HG03571 (cell line): ENCODE data around the gene CAMSAP1.

Experiments
- ATAC-seq: cut with Tn5 transposase; IDR thresholded peaks from one replicate; pipeline ENCODE4 v1.9.1; 2021; ENCODE audit not compliant: unreplicated experiment

Gene CAMSAP1

DNA sequence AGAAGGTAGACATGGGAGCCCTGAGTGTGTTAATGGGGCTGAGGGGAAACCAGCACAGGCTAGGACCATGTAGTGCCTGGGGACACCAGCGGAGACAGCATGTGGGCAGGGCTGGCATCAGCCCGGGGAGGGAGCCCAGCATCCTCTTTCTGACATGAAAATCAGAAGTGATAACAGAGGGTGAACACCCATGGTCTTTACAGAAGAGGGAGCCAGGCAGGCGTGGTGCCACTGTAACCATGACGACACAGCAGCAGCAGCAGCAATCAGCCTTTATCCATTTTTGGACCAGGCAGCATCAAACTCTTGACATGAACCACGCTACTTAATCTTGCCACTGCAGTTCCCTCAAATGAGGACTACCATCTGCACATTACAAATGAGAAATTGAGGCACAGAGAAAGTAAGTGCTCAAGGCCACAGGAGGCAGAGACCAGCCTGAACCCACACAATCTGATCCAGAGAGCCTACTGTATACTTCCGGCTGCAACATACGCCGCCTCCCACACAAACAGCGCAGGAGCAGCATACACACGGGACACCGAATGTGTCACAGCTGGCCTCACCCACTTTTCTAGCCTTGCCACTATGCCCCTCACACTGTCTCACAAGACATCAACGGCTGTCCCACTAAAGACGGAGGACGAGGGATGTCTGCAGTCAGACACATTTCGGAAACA is 23.8 kb downstream of the CAMSAP1 start:
- ATAC-seq: no peak

DNA sequence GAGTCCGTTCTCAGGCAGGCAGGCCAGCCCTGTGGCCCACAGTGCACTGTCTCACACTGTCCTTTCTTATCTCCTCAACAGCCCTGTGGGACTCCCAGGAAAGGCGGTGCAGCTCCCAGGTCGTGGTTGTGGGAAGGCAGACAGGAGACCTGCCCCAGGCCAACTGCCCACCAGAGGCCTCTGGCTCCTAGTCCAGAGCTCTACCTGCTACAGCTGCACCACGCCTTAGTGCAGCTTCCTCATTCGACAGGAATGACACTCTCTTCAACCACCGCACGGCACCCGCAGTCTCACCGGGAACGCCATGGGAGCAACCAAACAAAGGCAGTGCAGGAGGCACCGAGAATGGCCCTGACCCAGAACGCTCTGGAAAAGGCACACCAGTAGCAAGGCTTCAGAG is 25.3 kb downstream of the CAMSAP1 start:
- no peak for ATAC-seq

DNA sequence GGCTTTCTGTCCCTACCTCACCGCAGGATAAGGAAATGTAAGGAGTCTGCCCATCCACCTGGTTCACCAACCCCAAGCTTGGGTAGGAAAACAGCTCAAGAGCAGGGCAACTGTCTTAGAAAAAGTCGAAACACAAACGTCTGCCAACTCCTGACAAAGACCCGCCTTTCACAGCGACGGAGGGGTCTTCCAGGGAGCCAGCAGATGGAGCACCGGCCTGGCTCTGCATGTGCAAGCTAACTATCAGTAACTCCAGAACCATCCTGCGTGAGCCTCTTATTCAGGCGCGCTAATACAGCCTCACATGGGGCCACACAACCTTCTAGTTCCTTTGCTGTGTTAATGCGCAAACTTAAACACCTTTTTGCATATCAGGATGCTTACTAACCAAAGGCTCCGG is 26.9 kb downstream of the CAMSAP1 start:
- no peak for ATAC-seq

DNA sequence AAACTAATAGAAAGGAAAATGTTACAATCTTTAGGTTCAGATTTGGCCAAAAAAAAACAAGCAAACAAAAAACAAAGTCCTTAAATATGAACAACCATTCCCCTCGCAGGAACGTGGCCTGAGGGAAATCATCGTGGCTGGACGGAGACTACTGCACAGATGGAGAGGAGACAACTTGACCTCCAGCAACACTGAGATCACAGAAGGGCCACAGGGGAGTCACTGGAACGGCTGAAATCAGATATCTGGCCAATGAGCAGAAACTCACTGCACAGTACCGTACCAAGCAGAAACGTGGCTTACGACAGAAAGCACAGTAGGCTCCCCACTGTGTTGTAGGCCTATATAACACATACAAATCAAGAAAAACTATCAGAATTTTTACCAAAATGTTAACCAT is 27.7 kb downstream of the CAMSAP1 start:
- ATAC-seq: no peak

DNA sequence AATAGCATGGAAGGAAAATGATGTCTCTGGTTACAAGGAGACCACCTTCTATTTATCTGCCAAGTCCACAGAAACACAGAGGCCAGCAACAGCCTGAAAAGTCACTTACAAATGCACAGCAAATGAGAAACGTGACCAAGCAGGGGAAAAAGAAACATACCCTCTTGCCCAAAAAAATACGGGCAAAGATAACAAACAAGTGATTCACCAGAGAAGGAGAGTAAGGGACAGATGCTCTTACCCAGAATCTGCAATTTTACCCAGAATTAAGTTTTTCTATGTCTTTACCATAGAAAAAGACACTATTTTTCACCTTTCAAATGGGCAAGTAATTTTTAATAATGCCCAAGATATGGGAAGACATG is 28.1 kb downstream of the CAMSAP1 start:
- ATAC-seq: no peak

DNA sequence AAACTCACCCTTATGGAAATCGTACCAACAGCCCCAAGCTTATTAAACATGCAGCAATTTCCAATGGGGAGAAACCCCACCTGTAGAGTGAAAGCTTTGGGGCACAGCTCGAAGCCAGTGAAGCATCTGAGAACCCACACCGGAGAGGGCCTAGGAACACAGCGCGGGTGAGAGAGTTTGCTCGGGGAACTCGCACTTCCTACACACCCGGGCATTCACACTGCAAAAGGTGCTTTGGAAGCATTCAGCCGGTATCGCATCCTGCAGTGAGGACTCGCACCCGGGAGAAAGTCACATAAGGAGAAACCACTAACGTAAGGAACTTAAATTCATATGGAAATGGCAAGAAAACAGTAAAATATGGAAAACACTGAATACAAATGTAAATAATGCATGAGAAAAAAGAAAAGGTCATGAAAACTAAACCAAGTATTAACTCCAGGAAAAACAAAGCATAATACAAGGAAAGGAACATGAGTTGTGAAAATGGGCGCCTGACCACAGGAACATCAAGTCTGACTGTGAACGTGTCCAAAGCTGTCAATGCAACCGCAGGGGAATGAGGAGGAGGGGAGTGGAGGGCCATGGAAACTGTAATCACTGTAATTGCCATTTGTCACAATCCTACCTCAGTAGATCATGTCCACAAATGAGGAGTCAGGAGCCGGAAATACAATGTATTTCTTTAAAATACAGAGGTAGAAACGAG is 28.7 kb downstream of the CAMSAP1 start:
- ATAC-seq: no peak

DNA sequence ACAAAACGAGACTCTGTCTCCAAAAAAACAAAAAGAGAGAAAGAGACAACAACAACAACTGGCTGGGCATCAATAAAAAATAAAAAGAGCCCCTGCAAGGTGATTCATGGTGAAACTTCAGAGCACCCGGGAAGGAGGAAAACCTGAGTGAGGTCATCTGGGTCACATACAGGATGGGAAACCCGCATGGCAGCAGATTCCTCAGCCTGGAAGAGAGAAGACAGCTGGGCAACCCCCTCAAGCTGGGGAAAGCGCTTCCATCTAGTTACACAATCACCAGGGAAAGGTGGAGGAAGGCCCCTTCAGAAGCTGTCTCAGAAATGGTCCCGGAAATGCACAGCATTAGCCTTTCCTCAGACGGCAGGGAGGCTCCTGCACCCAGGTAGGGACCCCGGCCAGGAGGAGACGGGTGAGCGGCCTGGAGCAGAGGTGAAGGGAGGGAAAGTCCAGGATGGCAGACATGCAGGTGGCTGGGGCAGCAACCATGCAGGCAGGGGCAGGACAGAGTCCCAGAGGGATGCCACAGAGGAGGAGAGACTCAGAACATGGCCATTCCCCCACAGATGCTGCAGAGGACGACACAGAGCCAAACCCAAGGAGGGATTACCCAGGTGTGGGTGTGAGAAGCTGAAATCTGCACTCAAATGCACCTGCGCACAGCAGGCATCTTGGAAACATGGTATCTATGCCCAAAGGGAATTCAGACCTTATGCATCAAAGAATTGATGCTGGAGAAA is 29.4 kb downstream of the CAMSAP1 start:
- ATAC-seq: no peak

DNA sequence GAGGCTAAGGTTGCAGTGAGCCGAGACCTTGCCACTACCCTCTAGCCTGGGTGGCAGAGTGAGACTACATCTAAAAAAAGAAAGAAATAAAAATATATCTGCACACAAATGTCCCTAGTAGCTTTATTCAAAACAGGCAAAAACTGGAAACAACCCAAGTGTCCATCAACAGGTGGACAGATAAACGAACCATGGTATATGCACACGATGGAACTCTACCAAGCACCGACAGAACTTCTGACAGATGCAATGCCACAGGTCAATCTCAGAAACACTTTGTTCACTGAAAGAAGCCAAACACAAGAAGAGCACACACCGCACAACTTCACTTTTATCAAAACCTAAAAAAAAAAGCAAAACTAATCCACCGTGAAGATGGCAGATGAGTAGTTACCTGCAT is 30.4 kb downstream of the CAMSAP1 start:
- no peak for ATAC-seq

DNA sequence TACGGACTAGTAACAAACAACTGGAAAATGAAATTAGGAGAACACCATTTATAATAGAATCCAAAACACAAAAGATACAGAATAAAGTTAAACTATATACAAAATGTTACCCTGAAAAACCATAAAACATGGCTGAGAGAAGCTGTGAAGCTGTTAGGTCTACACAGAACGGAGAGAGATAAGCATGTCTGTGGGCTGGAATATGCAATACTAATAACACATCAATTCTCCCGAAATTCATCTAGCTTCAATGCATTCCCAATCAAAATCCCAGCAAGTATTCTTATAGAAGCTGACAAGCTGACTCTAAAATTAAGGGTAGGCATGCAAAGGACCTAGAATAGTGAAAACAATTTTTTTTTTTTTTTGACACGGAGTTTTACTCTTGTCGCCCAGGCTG is 32.5 kb downstream of the CAMSAP1 start:
- no peak for ATAC-seq

DNA sequence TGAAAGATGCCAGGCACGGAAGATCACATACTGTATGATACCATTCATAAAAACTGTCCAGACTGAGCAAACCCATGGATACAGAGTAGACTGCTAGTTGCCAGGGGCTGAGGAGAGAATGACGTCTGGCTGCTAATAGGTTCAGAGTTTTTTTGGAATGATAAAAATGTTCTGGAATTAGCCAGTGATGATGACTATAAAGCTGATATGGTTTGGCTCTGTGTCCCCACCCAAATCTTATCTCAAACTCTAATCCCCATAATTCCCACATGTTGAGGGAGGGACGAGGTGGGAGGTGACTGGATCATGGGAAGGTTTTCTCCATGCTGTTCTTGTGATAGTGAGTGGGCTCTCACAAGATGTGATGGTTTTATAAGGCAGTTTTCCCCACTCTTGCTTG is 37.4 kb downstream of the CAMSAP1 start:
- ATAC-seq: no peak

DNA sequence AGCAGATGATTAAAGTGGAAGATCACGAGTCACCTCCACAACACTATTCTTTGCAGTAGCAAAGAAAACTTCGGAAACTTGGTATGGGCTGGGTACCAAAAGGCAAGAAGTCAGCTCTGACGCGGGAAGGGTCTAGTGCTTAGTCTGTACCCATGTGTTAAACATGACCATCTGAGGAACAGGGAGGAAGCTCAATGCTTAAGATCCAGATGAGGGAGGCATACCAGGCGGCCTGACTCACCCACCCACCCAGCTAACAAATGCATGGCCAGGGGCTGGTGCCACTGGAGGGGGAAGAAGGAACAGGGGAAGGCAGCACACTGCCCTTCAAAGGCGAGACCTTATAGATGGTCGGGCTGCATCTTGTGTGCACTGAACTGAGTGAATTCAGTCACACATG is 41.8 kb downstream of the CAMSAP1 start:
- ATAC-seq: no peak

DNA sequence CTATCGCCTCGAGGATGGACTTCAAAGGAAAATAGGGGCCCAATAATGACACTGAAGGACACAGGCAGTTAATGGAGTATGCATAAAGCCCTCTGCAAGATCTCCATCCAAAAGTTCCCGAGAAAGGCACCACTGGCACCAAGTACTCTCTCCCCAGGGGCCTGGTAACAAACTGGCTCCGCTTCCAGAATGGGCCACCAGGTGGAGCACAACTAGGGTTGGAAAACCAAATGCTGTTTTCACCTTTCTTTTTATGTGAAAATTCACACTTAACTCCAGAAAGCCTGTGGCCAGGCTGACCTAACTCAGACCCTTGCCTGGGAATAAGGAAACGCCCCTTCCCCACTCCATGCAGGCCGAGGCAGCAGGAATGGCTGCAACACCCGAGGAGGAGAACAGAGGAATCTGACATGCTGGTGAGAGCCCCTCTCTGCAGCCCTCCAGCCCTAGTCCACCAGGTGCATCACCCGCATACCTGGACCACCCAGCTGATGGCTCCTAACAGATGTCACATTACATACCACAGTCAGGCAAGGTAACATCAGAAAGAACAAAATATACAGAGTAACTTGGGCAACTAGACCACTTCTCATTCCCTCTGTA is 42.8 kb downstream of the CAMSAP1 start:
- no peak for ATAC-seq

DNA sequence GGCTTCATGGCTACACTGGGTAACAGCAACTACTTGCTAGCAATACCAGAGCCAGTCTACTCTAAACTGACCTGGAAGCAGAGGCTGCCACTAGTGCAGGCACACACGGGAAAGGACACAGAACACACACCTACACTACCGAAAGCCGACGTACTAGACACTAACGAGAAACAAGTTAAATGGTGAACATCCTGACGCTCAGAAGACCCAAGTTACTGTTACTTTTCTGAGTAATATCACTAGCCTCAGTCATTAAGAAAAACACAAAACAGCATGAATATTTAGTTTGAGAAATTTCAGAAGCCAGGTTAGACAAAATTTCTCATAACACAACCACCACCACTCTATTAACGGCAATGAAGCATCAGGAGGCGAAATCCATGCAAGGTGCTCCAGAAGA is 44.5 kb downstream of the CAMSAP1 start:
- no peak for ATAC-seq

DNA sequence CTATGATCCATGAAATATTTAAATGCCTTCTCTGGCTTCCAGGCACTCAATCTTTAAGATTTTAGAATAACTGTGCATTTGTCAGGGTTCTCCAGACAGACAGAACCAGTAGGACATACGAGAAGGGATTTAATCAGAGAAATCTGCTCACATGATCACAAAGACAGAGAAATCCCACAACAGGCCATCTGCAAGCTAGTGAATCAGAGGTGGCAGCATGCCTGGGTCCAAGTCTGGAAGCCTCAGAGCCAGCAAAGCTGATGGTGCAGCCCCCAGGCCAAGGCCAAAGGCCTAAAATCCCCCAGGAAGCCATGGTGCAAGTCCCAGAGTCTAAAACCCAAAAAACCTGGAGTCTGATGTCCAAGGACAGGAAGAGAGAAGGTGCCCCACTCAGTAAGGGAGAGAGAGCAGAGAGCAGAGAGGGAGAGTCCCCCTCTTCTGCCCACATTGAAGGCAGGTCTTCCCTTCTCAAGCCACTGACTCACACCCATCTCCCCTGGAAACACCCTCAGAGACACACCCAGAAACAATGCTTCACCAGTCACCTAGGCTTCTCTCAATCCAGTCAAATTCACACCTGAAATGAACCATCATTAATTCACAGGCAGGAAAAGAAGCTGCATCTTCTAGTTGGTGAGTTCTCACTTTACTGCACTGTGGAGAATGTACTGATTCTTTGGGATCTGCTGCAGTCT is 48.7 kb downstream of the CAMSAP1 start:
- ATAC-seq: no peak

DNA sequence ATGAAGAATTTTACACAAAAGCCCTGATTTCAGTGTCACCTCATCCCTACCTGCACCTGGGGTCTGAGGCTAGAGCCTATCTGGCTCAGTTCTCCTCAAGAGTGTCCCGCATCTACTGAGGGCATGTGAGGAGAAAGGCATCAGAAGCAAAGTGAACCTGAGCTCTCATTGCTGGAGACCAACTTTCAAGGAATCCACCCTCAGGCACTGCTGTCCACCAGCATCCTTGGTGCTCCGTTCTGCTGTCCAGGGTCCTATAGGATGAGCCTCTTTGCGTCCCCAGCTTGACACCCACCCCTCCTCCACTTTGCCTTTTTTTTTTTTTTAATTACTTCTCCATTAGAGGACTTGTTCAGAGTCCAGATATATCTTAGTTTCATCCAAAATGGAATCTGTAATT is 49.5 kb downstream of the CAMSAP1 start:
- ATAC-seq: no peak

DNA sequence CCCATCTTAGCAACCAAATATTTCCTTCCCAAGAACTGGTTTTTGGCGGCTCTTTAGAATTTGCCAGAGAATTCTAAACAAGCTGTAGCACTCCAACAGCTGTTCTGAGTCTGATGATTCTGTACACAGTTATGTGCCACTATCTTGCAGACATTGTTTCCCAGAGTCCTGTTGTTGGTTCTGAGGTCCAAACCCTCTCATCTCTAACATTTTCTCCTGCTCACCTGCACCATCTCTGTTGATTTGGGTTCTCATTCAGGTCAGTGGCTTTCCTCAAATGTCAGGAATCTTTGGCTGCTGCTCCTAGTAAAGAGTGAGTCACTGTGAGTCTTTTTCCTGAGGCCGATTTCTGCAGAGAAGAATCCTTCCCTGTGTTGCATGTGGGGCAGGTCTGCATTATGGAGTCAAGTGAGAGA is 50.0 kb downstream of the CAMSAP1 start:
- no peak for ATAC-seq

DNA sequence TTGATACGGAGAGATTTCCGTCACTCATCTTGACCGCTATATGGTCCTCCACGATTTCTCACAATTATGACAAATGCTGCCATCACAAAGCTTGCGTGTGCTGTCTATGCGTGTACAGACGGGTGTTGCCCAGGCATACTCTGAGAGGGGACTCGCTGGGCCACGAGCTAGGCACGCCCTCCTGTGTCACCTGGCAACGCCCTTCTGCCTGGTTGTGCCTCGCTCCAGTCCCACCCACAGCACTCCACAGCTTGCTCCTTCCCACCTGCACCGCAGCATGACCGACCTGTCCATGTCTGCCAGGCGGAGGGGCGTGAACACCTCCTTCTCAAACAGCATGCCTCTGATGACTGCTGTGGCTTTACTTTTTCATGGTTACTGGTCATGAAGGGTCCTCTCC is 55.6 kb downstream of the CAMSAP1 start:
- no peak for ATAC-seq

DNA sequence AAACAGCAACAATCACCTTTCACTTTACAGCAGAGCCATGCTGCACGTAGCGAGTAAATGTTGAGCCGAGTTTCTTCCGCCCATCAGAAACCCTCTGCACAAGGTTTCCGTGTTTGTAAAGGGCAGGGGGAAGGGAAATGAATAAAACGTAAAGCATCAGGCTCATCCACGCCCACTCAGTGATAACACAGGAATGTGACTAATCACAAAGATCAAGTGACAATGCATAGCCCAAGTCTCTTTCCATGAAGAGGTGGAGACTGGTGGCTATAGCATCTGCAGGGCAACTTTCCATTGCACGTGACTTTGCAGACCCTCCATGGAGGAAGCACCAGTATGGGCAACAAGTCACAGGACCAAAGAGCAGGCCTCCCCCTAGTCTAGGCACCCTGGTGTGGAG is 56.6 kb downstream of the CAMSAP1 start:
- no peak for ATAC-seq

DNA sequence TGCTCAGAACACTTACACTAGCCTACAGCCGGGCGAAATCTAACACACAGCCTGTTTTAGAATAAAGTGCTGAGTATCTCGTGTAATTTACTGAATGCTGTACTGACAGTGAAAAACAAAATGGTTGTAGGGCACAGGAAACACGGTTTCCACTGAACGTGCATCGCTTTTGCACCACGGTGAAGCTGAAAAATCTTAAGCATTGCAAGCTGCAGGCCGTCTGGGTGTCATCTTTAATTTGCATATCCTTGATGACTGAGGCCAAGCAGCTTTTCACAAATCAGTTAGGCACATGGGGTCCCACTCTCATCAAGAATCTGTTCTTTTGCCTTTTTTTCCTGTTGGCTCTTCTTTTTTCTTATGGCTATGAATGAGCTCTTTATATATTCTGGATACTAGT is 58.2 kb downstream of the CAMSAP1 start:
- no peak for ATAC-seq

DNA sequence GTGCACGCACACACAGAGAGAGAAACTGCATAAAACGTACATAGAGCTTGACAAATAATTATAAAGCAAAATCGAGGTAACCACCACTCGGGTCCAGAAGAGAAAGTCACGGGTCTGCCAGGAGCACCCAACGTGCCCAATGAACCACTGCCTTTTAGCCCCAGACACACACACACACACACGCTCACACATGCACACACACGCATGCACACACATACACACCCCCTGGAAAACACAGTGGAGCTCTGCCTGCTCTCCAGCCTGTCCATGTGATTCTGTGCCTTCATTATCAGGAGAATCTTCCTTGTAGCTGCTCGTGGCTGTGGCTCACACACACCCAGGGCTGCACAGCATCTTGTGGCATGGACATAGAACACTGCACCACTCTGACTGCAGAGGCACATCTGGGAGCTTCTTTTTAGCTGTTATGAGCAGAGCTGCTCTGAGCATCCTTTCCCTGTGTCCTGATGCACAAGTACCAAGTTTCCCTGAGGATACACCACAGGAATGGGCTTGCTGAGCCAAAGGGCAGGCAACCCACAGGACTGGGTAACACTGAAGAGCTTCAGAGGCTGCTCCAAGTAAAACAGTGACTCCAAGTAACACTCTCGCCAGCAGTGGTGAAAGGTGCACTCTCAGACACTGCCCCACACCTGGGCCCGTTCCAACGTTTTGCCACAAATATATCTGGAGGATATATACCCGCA is 58.9 kb downstream of the CAMSAP1 start:
- no peak for ATAC-seq

DNA sequence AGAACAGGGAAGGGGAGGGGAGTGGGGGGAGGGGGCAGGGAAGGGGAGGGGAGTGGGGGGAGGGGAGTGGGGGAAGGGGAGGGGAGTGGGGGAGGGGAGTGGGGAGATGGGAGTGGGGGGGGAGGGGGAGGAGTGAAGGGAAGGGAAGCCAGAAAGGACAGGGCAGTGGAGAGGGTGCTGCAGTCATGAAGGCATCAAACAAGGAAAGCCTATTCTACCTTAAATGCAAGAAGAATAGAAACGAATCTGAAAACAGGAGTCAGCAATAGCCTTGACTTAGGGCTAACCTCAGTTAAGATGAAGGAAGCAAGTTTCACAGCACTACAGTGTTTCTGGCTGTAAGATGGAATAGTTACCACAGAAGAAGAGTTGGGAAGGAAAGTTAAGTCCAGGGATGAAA is 59.5 kb downstream of the CAMSAP1 start:
- no peak for ATAC-seq
